Measurements from ENCODE around the gene USP24.
"Not testable (repeated sequence)": the region's sequence is repeated elsewhere in the genome, so short reads cannot be mapped to it uniquely, and the experiment has no call there.

USP24 gene

GRCh38 chr1:55038974-55039341 lies 176.2 kb downstream of the USP24 start:
- no peak for DNase-seq (ENCODE audit: low read depth)
- TF ChIP-seq CTCF (conservative IDR thresholded peaks at IDR 0.05; ENCODE audit: low read length): no peak
- H3K4me3 ChIP-seq (ENCODE audit: low read length): no peak overlapping the region

GRCh38 chr1:55038552-55038838 lies 176.7 kb downstream of the USP24 start:
- H3K4me3 ChIP-seq (ENCODE audit: low read length): no peak overlapping the region
- DNase-seq (ENCODE audit: low read depth): no peak

GRCh38 chr1:55037733-55038551 lies 177.2 kb downstream of the USP24 start:
- no peak for TF ChIP-seq CTCF (conservative IDR thresholded peaks at IDR 0.05; ENCODE audit: low read length)
- H3K4me3 ChIP-seq (ENCODE audit: low read length): no peak overlapping the region
- DNase-seq (ENCODE audit: low read depth): no peak

More at GRCh38 chr1:55038552-55038838, 176.7 kb downstream of the USP24 start:
- TF ChIP-seq CTCF (conservative IDR thresholded peaks at IDR 0.05; ENCODE audit: low read length): no peak

- 0 out of 2 replicates have a peak, but pooled peaks have one; percentile 5 for TF ChIP-seq CTCF (conservative IDR thresholded peaks at IDR 0.05; ENCODE audit: low read length)
- no peak overlapping the region for H3K4me3 ChIP-seq (ENCODE audit: low read length)
- DNase-seq (ENCODE audit: low read depth): no peak
Measured at GRCh38 chr1:55035904-55036303, 179.3 kb downstream of the USP24 start.

GRCh38 chr1:55034476-55035133 lies 180.6 kb downstream of the USP24 start:
- peak; percentile 32 for DNase-seq (ENCODE audit: low read depth)
- TF ChIP-seq CTCF (conservative IDR thresholded peaks at IDR 0.05; ENCODE audit: low read length): no peak
- H3K4me3 ChIP-seq (ENCODE audit: low read length): no peak overlapping the region

GRCh38 chr1:55033265-55033614 lies 181.9 kb downstream of the USP24 start:
- DNase-seq (ENCODE audit: low read depth): no peak
- no peak overlapping the region for H3K4me3 ChIP-seq (ENCODE audit: low read length)
- TF ChIP-seq CTCF (conservative IDR thresholded peaks at IDR 0.05; ENCODE audit: low read length): no peak

- DNase-seq (ENCODE audit: low read depth); H3K4me3 ChIP-seq (ENCODE audit: low read length): not testable (repeated sequence)
Measured at GRCh38 chr1:55031098-55031497, 184.1 kb downstream of the USP24 start.

- not testable (repeated sequence) for DNase-seq (ENCODE audit: low read depth); H3K4me3 ChIP-seq (ENCODE audit: low read length)
Measured at GRCh38 chr1:55026682-55027081, 188.5 kb downstream of the USP24 start.

- not testable (repeated sequence) for DNase-seq (ENCODE audit: low read depth); H3K4me3 ChIP-seq (ENCODE audit: low read length)
Measured at GRCh38 chr1:55024163-55024562, 191.0 kb downstream of the USP24 start.

Measured in AG10803 (cell line).